SU-DHL-6 (cell line): ENCODE data around the gene DRAM2.

Experiments used
- CTCF ChIP-seq: fragments of 200-600 bp; sonication (generic); IDR thresholded peaks from one replicate; pipeline ENCODE4 v1.5.1; 2017; ENCODE audit warnings: antibody characterized with exemption, mild to moderate bottlenecking, low read length, moderate library complexity; ENCODE audit not compliant: insufficient read depth, poor library complexity, severe bottlenecking
- EZH2phosphoT487 ChIP-seq: fragments of 200-600 bp; sonication (generic), shearing (Covaris generic); conservative IDR thresholded peaks from 2 replicates; pipeline ENCODE4 v1.6.1; 2018; ENCODE audit warnings: mild to moderate bottlenecking, antibody characterized with exemption, low read length, moderate library complexity, mixed read lengths

GRCh38 chr1:111148376-111148881 lies 8.5 kb upstream of the DRAM2 start:
- TF ChIP-seq EZH2phosphoT487 (no peak), CTCF (no peak)
